ENCODE data around the gene OTOR.

Gene OTOR

GRCh38 chr20:16764560-16764959 is 16.4 kb downstream of the OTOR start:
- Histone ChIP-seq H4K20me1 (ENCODE audit: low read depth, low read length) (no peaks in the 10 kb centered on the region), H3F3A (ENCODE audit: insufficient read depth) (no peaks in the 10 kb centered on the region), H3K9me2 (replicated peaks; ENCODE audit: insufficient read depth, low read length) (no peaks in the 10 kb centered on the region), H3K36me3 (ENCODE audit: low read length) (no peaks in the 10 kb centered on the region), H3K79me2 (ENCODE audit: insufficient read depth, low read length) (no peaks in the 10 kb centered on the region), H3K27me3 (ENCODE audit: low read length) (no peaks in the 10 kb centered on the region), H3K4me3 (ENCODE audit: insufficient read depth, low read length, poor library complexity, severe bottlenecking) (no peak overlapping the region), H3K9me3 (ENCODE audit: insufficient read depth, low read length) (no peaks in the 10 kb centered on the region), H3K9ac (ENCODE audit: low read length) (no peak overlapping the region), H3K4me2 (ENCODE audit: low read depth, low read length, poor library complexity, severe bottlenecking) (no peak overlapping the region), H3K27ac (ENCODE audit: low read depth, low read length) (no peak overlapping the region), H2AFZ (ENCODE audit: low read depth, low read length, severe bottlenecking) (no peak overlapping the region)
- TF ChIP-seq EZH2phosphoT487 (conservative IDR thresholded peaks at IDR 0.05; ENCODE audit: low read length): no peak
- TF ChIP-seq CTCF (IDR thresholded peaks at IDR 0.05; ENCODE audit: insufficient read depth, low read length, poor library complexity, severe bottlenecking): no peak

GRCh38 chr20:16771213-16771612 is 23.1 kb downstream of the OTOR start:
- no peak overlapping the region for H3K4me2 ChIP-seq (ENCODE audit: low read depth, low read length, poor library complexity, severe bottlenecking)
- H2AFZ ChIP-seq (ENCODE audit: low read depth, low read length, severe bottlenecking): no peak overlapping the region
- H3K9me2 ChIP-seq (replicated peaks; ENCODE audit: insufficient read depth, low read length): no peaks in the 10 kb centered on the region
- H3K9me3 ChIP-seq (ENCODE audit: insufficient read depth, low read length): no peaks in the 10 kb centered on the region
- H3K9ac ChIP-seq (ENCODE audit: low read length): no peak overlapping the region
- H3K4me3 ChIP-seq (ENCODE audit: insufficient read depth, low read length, poor library complexity, severe bottlenecking): no peak overlapping the region
- no peaks in the 10 kb centered on the region for H3K27me3 ChIP-seq (ENCODE audit: low read length)
- TF ChIP-seq CTCF (IDR thresholded peaks at IDR 0.05; ENCODE audit: insufficient read depth, low read length, poor library complexity, severe bottlenecking) (no peak), EZH2phosphoT487 (conservative IDR thresholded peaks at IDR 0.05; ENCODE audit: low read length) (no peak)
- no peak overlapping the region for H3K27ac ChIP-seq (ENCODE audit: low read depth, low read length)
- H3F3A ChIP-seq (ENCODE audit: insufficient read depth): no peaks in the 10 kb centered on the region
- H3K79me2 ChIP-seq (ENCODE audit: insufficient read depth, low read length): no peaks in the 10 kb centered on the region
- no peaks in the 10 kb centered on the region for H4K20me1 ChIP-seq (ENCODE audit: low read depth, low read length)
- H3K36me3 ChIP-seq (ENCODE audit: low read length): no peaks in the 10 kb centered on the region

GRCh38 chr20:16775961-16776360 is 27.8 kb downstream of the OTOR start:
- Histone ChIP-seq H3K9ac (ENCODE audit: low read length) (no peak overlapping the region), H3K79me2 (ENCODE audit: insufficient read depth, low read length) (no peaks in the 10 kb centered on the region), H3K27ac (ENCODE audit: low read depth, low read length) (no peak overlapping the region), H4K20me1 (ENCODE audit: low read depth, low read length) (no peaks in the 10 kb centered on the region), H3K9me3 (ENCODE audit: insufficient read depth, low read length) (no peaks in the 10 kb centered on the region), H3K4me2 (ENCODE audit: low read depth, low read length, poor library complexity, severe bottlenecking) (no peak overlapping the region), H3K36me3 (ENCODE audit: low read length) (no peaks in the 10 kb centered on the region), H3K27me3 (ENCODE audit: low read length) (no peaks in the 10 kb centered on the region), H3F3A (ENCODE audit: insufficient read depth) (no peaks in the 10 kb centered on the region), H3K4me3 (ENCODE audit: insufficient read depth, low read length, poor library complexity, severe bottlenecking) (no peak overlapping the region), H2AFZ (ENCODE audit: low read depth, low read length, severe bottlenecking) (no peak overlapping the region), H3K9me2 (replicated peaks; ENCODE audit: insufficient read depth, low read length) (no peaks in the 10 kb centered on the region; the same call in 1 of the 2 replicates)
- TF ChIP-seq EZH2phosphoT487 (conservative IDR thresholded peaks at IDR 0.05; ENCODE audit: low read length) (no peak), CTCF (IDR thresholded peaks at IDR 0.05; ENCODE audit: insufficient read depth, low read length, poor library complexity, severe bottlenecking) (no peak)

Measured in SU-DHL-6 (cell line).